Activated CD8-positive, alpha-beta memory T cell treated with anti-CD3 and anti-CD28 coated beads, Interleukin-2, amount 50 U/mL, for 48 hours (primary cell): Measurements from ENCODE around the gene PROCA1.
A peak's percentile ranks its signal among the peaks of the same experiment; 100 is the strongest.
"Not testable (repeated sequence)": the region's sequence is repeated elsewhere in the genome, so short reads cannot be mapped to it uniquely, and the experiment has no call there.

Experiments used
- DNase-seq: peaks from one replicate; pipeline ENCODE4 v3.0.0-alpha.2; 2020

The PROCA1 gene

GRCh38 chr17:28724500-28725165 is 12.9 kb upstream of the PROCA1 start:
- peak; percentile 71 for DNase-seq

GRCh38 chr17:28723836-28724499 is 12.3 kb upstream of the PROCA1 start:
- DNase-seq: not testable (repeated sequence)

GRCh38 chr17:28723159-28723835 is 11.6 kb upstream of the PROCA1 start:
- DNase-seq: no peak

GRCh38 chr17:28722417-28723158 is 10.9 kb upstream of the PROCA1 start:
- DNase-seq: no peak

- not testable (repeated sequence) for DNase-seq
Observed at GRCh38 chr17:28720997-28721329, 9.3 kb upstream of the PROCA1 start.

GRCh38 chr17:28720247-28720996 is 8.7 kb upstream of the PROCA1 start:
- DNase-seq: peak; percentile 69

- no peak for DNase-seq
Observed at GRCh38 chr17:28719021-28719433, 7.3 kb upstream of the PROCA1 start.

GRCh38 chr17:28718333-28719020 is 6.8 kb upstream of the PROCA1 start:
- no peak for DNase-seq

GRCh38 chr17:28717578-28718332 is 6.1 kb upstream of the PROCA1 start, which contains the start of gene RAB34:
RAB34 (minus strand) TSS chr17:28717868; CDS start chr17:28717266, 602 bp downstream.
- DNase-seq: peak; percentile 79

- peak; percentile 71 for DNase-seq
Observed at GRCh38 chr17:28716740-28717577, 5.3 kb upstream of the PROCA1 start.

- DNase-seq: no peak
Observed at GRCh38 chr17:28715217-28715616, 3.5 kb upstream of the PROCA1 start.

- DNase-seq: no peak
Observed at GRCh38 chr17:28714281-28714680, 2.6 kb upstream of the PROCA1 start.

GRCh38 chr17:28712705-28713415 is 1.2 kb upstream of the PROCA1 start:
- no peak for DNase-seq

GRCh38 chr17:28712032-28712704 is 480 bp upstream of the PROCA1 start:
- peak; percentile 85 for DNase-seq

- peak; percentile 97 for DNase-seq
Observed at GRCh38 chr17:28710861-28711722, 596 bp downstream of the PROCA1 start.

- no peak for DNase-seq
Observed at GRCh38 chr17:28707339-28707720, 4.4 kb downstream of the PROCA1 start.

GRCh38 chr17:28706471-28707338 is 5.0 kb downstream of the PROCA1 start:
- no peak for DNase-seq
